Parathyroid adenoma (tissue), 2 donors: Measurements from ENCODE around the gene ARMH1.

Experiments
- H2AFZ ChIP-seq: fragments of 300-600 bp; sonication (generic); one replicate; pipeline ENCODE4 v1.7.0; 2017; ENCODE audit warnings: antibody characterized with exemption, mild to moderate bottlenecking
- H3K27ac ChIP-seq: fragments of 300-600 bp; sonication (generic); one replicate; pipeline ENCODE4 v1.7.0; 2017
- H3K27me3 ChIP-seq: fragments of 300-600 bp; sonication (generic); one replicate; pipeline ENCODE4 v1.7.0; 2017; ENCODE audit warnings: low read length; ENCODE audit not compliant: control insufficient read depth, insufficient read depth
- H3K36me3 ChIP-seq: fragments of 300-600 bp; sonication (generic); one replicate; pipeline ENCODE4 v1.7.0; 2017; ENCODE audit warnings: low read length; ENCODE audit not compliant: control insufficient read depth, insufficient read depth
- H3K4me1 ChIP-seq: fragments of 300-600 bp; sonication (generic); one replicate; pipeline ENCODE4 v1.7.0; 2017; ENCODE audit warnings: control low read depth
- H3K4me2 ChIP-seq: fragments of 300-600 bp; sonication (generic); one replicate; pipeline ENCODE4 v1.7.0; 2017; ENCODE audit warnings: low read length
- H3K4me3 ChIP-seq: fragments of 300-600 bp; sonication (generic); one replicate; pipeline ENCODE4 v1.7.0; 2017; ENCODE audit warnings: low read depth, low read length
- H3K79me2 ChIP-seq: fragments of 300-600 bp; sonication (generic); one replicate; pipeline ENCODE4 v1.7.0; 2017; ENCODE audit warnings: control low read depth
- H3K9ac ChIP-seq: fragments of 300-600 bp; sonication (generic); one replicate; pipeline ENCODE4 v1.7.0; 2017; ENCODE audit warnings: mild to moderate bottlenecking
- H3K9me3 ChIP-seq: fragments of 300-600 bp; sonication (generic); one replicate; pipeline ENCODE4 v1.7.0; 2017; ENCODE audit warnings: low read length; ENCODE audit not compliant: control insufficient read depth
- TF ChIP-seq, protein P1 (sequence below): fragments of 300-600 bp; sonication (generic); IDR thresholded peaks from one replicate; pipeline ENCODE4 v1.7.0; 2017; ENCODE audit warnings: antibody characterized with exemption, mild to moderate bottlenecking
- donor health status: primary hyperparathyroidism.

Gene ARMH1

DNA sequence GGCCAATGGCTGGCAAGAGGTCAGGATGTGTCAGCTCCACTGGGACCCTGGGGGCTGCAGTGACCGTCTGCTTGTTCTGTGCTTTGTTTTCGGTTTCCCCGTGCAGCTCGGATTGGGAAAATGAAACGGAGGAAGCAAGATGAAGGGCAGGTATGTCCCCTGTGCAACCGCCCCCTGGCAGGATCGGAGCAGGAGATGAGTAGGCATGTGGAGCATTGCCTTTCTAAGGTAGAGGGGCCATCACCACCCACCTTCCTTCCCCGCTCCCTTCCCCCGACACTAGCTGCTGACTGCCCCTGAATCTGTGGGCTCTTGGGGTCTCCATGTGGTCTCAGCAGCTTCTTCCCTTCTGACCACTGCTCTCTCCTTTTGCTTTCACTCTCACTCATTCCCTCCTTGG is 39.1 kb upstream of the ARMH1 start:
- H3K4me1 ChIP-seq = no peaks in the 10 kb centered on the region
- no peaks in the 10 kb centered on the region for H3K36me3 ChIP-seq
- TF ChIP-seq, protein P1, sequence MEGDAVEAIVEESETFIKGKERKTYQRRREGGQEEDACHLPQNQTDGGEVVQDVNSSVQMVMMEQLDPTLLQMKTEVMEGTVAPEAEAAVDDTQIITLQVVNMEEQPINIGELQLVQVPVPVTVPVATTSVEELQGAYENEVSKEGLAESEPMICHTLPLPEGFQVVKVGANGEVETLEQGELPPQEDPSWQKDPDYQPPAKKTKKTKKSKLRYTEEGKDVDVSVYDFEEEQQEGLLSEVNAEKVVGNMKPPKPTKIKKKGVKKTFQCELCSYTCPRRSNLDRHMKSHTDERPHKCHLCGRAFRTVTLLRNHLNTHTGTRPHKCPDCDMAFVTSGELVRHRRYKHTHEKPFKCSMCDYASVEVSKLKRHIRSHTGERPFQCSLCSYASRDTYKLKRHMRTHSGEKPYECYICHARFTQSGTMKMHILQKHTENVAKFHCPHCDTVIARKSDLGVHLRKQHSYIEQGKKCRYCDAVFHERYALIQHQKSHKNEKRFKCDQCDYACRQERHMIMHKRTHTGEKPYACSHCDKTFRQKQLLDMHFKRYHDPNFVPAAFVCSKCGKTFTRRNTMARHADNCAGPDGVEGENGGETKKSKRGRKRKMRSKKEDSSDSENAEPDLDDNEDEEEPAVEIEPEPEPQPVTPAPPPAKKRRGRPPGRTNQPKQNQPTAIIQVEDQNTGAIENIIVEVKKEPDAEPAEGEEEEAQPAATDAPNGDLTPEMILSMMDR = no peak

DNA sequence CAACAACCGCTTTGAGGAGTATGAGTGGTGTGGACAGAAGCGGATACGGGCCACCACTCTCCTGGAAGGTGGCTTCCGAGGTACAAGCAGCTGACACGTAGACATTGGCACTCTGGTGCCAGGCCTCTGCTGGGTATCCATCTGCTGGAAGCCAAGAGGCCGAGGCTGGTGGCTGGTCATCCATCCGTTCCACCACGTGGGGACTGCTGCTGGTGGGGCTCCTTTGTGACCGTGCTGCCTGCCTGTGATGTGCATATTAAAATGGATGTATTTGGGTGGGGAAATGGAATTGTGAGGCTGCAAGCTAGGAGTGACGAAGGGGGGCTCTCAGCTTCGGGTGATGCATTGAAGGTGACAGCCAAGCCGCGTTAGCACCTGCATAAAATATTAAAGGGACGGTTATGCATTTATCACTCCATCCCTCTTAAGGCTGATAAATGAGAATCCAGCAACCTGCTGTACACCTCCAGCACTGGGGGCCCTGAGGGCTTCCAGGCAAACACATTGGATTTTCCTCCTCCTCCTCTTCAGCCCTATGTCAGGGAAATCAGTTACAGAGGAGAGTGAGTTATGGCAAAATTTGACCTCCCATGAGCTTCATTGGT is 38.3 kb upstream of the ARMH1 start:
- Histone ChIP-seq H3K27me3 (no peaks in the 10 kb centered on the region), H3K79me2 (no peaks in the 10 kb centered on the region), H3K9me3 (no peaks in the 10 kb centered on the region), H3K36me3 (no peaks in the 10 kb centered on the region), H3K4me1 (no peaks in the 10 kb centered on the region), H2AFZ (no peak overlapping the region), H3K9ac (no peak overlapping the region), H3K4me2 (no peak overlapping the region), H3K27ac (no peak overlapping the region), H3K4me3 (no peak overlapping the region)
- TF ChIP-seq, protein P1 = no peak

More for the DNA sequence above, 39.1 kb upstream of the ARMH1 start:
- Histone ChIP-seq H3K79me2 (no peaks in the 10 kb centered on the region), H3K27me3 (no peaks in the 10 kb centered on the region), H3K4me2 (no peak overlapping the region), H3K27ac (no peak overlapping the region), H2AFZ (no peak overlapping the region), H3K9ac (no peak overlapping the region), H3K9me3 (no peaks in the 10 kb centered on the region), H3K4me3 (no peak overlapping the region)

DNA sequence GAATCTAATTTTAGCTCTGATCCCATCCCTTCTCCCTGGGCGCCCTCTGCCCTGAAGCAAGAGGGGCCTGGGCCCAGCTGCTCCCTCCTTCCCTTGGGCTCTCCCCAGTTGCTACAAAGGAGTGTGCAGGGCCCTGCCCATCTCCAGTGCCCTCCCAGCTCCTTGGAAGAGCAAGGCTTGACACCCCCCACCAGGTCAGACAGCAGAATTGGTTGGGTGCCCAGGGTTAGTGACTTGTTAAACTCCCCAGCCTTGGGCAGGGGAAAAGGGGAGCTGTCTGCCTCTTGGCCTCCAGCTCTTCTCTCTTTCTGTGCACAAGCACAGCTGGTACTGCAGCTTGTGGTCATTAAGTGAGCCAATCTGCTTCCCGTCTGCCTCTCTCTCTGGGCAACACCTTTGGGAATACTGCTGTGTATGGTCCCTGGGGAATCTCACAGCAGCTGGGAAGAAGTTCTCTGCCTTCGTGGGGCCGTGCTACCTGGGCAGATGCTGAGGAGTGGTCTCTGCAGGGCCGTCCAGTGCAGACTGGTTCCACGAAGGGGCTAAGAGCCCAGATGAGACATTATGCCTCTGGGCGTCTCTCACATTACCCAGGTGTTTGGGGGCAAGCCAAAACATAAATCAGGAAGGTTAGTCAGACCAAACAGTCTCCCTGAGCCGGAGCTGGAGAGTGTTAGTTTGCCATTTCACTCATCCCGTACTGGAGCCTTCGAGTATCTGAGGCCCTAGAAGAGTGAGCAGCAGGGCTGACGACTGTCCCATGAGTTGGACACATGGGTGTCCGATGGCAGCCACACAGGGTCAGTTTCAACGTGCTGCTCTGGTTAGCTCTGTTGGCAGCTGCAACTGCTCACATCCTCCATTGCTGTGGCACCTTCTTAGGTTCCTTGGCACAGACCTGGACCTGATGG is 37.6 kb upstream of the ARMH1 start:
- no peak overlapping the region for H3K4me2 ChIP-seq
- H3K9me3 ChIP-seq = no peaks in the 10 kb centered on the region
- H2AFZ ChIP-seq = no peak overlapping the region
- no peaks in the 10 kb centered on the region for H3K4me1 ChIP-seq
- no peaks in the 10 kb centered on the region for H3K36me3 ChIP-seq
- no peaks in the 10 kb centered on the region for H3K27me3 ChIP-seq
- H3K9ac ChIP-seq = no peak overlapping the region
- H3K79me2 ChIP-seq = no peaks in the 10 kb centered on the region
- H3K27ac ChIP-seq = no peak overlapping the region
- H3K4me3 ChIP-seq = no peak overlapping the region
- TF ChIP-seq, protein P1 = no peak

DNA sequence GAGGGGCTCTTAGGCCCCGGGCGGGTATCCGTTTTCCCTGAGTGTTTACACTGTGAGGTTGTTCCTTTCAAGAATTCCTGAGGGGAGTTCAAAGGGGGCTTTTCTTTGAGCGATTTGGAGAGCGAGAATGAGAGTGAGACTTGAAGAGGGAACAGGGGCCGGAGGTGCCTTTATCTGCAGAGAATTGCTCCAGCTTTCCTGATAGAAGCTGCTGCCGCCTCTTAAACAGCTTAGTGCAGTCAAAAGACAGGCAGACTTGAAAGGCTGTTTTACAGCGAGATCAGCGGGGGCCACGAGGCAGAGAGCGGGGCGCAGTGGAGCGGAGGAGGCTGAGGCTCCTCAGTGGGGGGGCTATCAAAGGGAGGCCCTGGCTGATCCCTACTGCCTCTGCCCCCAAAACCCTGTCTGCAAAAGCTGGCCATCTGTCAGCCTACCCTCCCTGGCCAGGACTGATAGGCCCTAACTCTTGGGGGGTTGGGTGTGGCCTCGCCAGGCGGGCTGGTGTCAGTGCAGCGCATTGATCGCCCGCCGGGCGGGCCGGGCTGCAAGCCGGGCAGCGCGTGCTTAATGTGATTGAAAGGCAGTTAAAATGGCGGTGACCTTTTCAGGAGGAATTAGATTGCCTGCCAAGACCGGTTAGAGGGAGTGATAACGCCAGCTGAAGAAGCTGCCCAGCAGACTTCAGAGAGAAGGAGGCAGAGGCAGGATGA is 36.7 kb upstream of the ARMH1 start:
- Histone ChIP-seq H3K36me3 (no peaks in the 10 kb centered on the region), H3K9me3 (no peaks in the 10 kb centered on the region), H3K27me3 (no peaks in the 10 kb centered on the region), H3K27ac (no peak overlapping the region), H3K4me3 (no peak overlapping the region), H3K79me2 (no peaks in the 10 kb centered on the region), H3K9ac (no peak overlapping the region), H3K4me2 (no peak overlapping the region), H2AFZ (no peak overlapping the region), H3K4me1 (no peaks in the 10 kb centered on the region)
- TF ChIP-seq, protein P1 = no peak
